ENCODE results near the gene GALNT18. TPM values are rescaled to one million over a fixed set of nuclear protein-coding genes. Genes with fewer than 3 reads are reported as not detected.

Gene GALNT18
- total RNA-seq, 2 experiments from 2014 or later = 6.8 to 7.4 TPM

GRCh38 chr11:11413776-11414175 lies 208.0 kb downstream of the GALNT18 start:
- ChIA-PET CTCF (interaction anchor here (1.3 kb wide), 1 partner anchor 386 kb away, joined by 3 read pairs; no protein-coding TSS in a partner anchor), POLR2A (no interaction called here)
- peaks cover 19% of the 10 kb centered on the region for H3K27me3 Mint-ChIP-seq
- TF ChIP-seq CTCF (IDR thresholded peaks at IDR 0.05) = no peak
- no peak overlapping the region for H3K4me3 Mint-ChIP-seq
- H3K27ac Mint-ChIP-seq = no peak overlapping the region
- intact Hi-C loops (cut with micrococcal nuclease) = no loop called here
- H3K9me3 Mint-ChIP-seq = no peaks in the 10 kb centered on the region
- H3K4me1 Mint-ChIP-seq (ENCODE audit: low read depth) = no peaks in the 10 kb centered on the region
- DNase-seq = no peak
- ATAC-seq = no peak
- H3K36me3 Mint-ChIP-seq (ENCODE audit: low read depth) = no peaks in the 10 kb centered on the region

GRCh38 chr11:11411401-11411985 lies 210.3 kb downstream of the GALNT18 start:
- DNase-seq (no peak), ATAC-seq (no peak)
- Mint-ChIP-seq H3K27me3 (peaks cover 13% of the 10 kb centered on the region), H3K27ac (no peak overlapping the region), H3K9me3 (no peaks in the 10 kb centered on the region), H3K36me3 (ENCODE audit: low read depth) (no peaks in the 10 kb centered on the region), H3K4me1 (ENCODE audit: low read depth) (no peaks in the 10 kb centered on the region), H3K4me3 (no peak overlapping the region)
- intact Hi-C loops (cut with micrococcal nuclease) = no loop called here
- ChIA-PET CTCF (no interaction called here), POLR2A (no interaction called here)
- TF ChIP-seq CTCF (IDR thresholded peaks at IDR 0.05) = no peak

GRCh38 chr11:11409901-11410300 lies 211.9 kb downstream of the GALNT18 start:
- H3K36me3 Mint-ChIP-seq (ENCODE audit: low read depth) = no peaks in the 10 kb centered on the region
- intact Hi-C loops (cut with micrococcal nuclease) = no loop called here
- H3K27me3 Mint-ChIP-seq = peaks cover 5% of the 10 kb centered on the region
- H3K27ac Mint-ChIP-seq = no peak overlapping the region
- H3K4me1 Mint-ChIP-seq (ENCODE audit: low read depth) = no peaks in the 10 kb centered on the region
- H3K4me3 Mint-ChIP-seq = no peak overlapping the region
- no peak for DNase-seq
- H3K9me3 Mint-ChIP-seq = no peaks in the 10 kb centered on the region
- ChIA-PET POLR2A (no interaction called here), CTCF (no interaction called here)
- no peak for ATAC-seq
- TF ChIP-seq CTCF (IDR thresholded peaks at IDR 0.05) = no peak

GRCh38 chr11:11409224-11409623 lies 212.6 kb downstream of the GALNT18 start:
- Mint-ChIP-seq H3K4me3 (no peak overlapping the region), H3K27ac (no peak overlapping the region), H3K9me3 (no peaks in the 10 kb centered on the region), H3K27me3 (peaks cover 5% of the 10 kb centered on the region), H3K36me3 (ENCODE audit: low read depth) (no peaks in the 10 kb centered on the region), H3K4me1 (ENCODE audit: low read depth) (no peaks in the 10 kb centered on the region)
- no peak for ATAC-seq
- DNase-seq = no peak
- no peak for TF ChIP-seq CTCF (IDR thresholded peaks at IDR 0.05)
- intact Hi-C loops (cut with micrococcal nuclease) = no loop called here
- ChIA-PET CTCF (no interaction called here), POLR2A (no interaction called here)

GRCh38 chr11:11408436-11409221 lies 213.2 kb downstream of the GALNT18 start:
- Mint-ChIP-seq H3K4me3 (no peak overlapping the region), H3K27me3 (peaks cover 5% of the 10 kb centered on the region), H3K36me3 (ENCODE audit: low read depth) (no peaks in the 10 kb centered on the region), H3K27ac (no peak overlapping the region), H3K4me1 (ENCODE audit: low read depth) (no peaks in the 10 kb centered on the region), H3K9me3 (no peaks in the 10 kb centered on the region)
- TF ChIP-seq CTCF (IDR thresholded peaks at IDR 0.05) = no peak
- intact Hi-C loops (cut with micrococcal nuclease) = no loop called here
- no peak for ATAC-seq
- no peak for DNase-seq
- ChIA-PET POLR2A (no interaction called here), CTCF (no interaction called here)
